ENCODE results near the gene SLC19A2.

- no peak for TF ChIP-seq CTCF (IDR thresholded peaks at IDR 0.05; ENCODE audit: extremely low read depth in 1 of 2, insufficient read depth in 1 of 2, low read depth in 1 of 2, low read length in 2 of 2)
- no peak for TF ChIP-seq POLR2A (IDR thresholded peaks at IDR 0.05; ENCODE audit: low read depth, low read length)
- no peak for TF ChIP-seq GATA2 (IDR thresholded peaks at IDR 0.05; ENCODE audit: insufficient read depth, insufficient read length, low read depth, low read length)
- TF ChIP-seq EZH2 (IDR thresholded peaks at IDR 0.05; ENCODE audit: borderline replicate concordance, low read depth, low read length, severe bottlenecking) = no peak
- TF ChIP-seq POLR2AphosphoS5 (IDR thresholded peaks at IDR 0.05; ENCODE audit: insufficient read depth, low read depth, low read length) = no peak
- TF ChIP-seq MAX (IDR thresholded peaks at IDR 0.05; ENCODE audit: insufficient read depth, insufficient read length) = no peak
- TF ChIP-seq JUN (IDR thresholded peaks at IDR 0.05; ENCODE audit: borderline replicate concordance, insufficient read depth, insufficient read length, low read depth) = no peak
- no peak for TF ChIP-seq FOS (IDR thresholded peaks at IDR 0.05; ENCODE audit: borderline replicate concordance, insufficient read depth, low read length)
- no peak for TF ChIP-seq MYC (IDR thresholded peaks at IDR 0.05; ENCODE audit: low read depth, low read length)
Measured at GRCh38 chr1:169509354-169509753, 23.6 kb upstream of the SLC19A2 start.

Data from endothelial cell of umbilical vein (primary cell).